ACC112 (cell line): ENCODE measurements around the gene SPINK13.

Experiments used
- H2AFZ ChIP-seq: fragments of 200-600 bp; sonication (generic); one replicate; pipeline ENCODE4 v1.6.0; 2017; ENCODE audit warnings: antibody characterized with exemption, low read length; ENCODE audit not compliant: unreplicated experiment
- H3K27ac ChIP-seq: fragments of 200-600 bp; sonication (generic); 2 replicates; pipeline ENCODE4 v1.5.1; 2014; ENCODE audit warnings: low read depth, mild to moderate bottlenecking, antibody characterized with exemption, low read length, moderate library complexity
- H3K27me3 ChIP-seq: fragments of 200-600 bp; sonication (generic); 2 replicates; pipeline ENCODE4 v1.6.1; 2014; ENCODE audit warnings: mild to moderate bottlenecking, antibody characterized with exemption, low read length, moderate library complexity, mixed read lengths; ENCODE audit not compliant: insufficient read depth
- H3K36me3 ChIP-seq: fragments of 200-600 bp; sonication (generic); 2 replicates; pipeline ENCODE4 v1.6.1; 2016; ENCODE audit warnings: mild to moderate bottlenecking, antibody characterized with exemption, low read length, moderate library complexity, mixed read lengths; ENCODE audit not compliant: insufficient read depth
- H3K4me1 ChIP-seq: fragments of 200-600 bp; sonication (generic); one replicate; pipeline ENCODE4 v1.6.1; 2016; ENCODE audit warnings: low read length, mixed read lengths; ENCODE audit not compliant: insufficient read depth, unreplicated experiment, control insufficient read depth
- H3K4me3 ChIP-seq: fragments of 200-600 bp; sonication (generic); 2 replicates; pipeline ENCODE4 v1.5.1; 2014; ENCODE audit warnings: mild to moderate bottlenecking, low read depth, low read length
- H3K79me2 ChIP-seq: fragments of 200-600 bp; sonication (generic); one replicate; pipeline ENCODE4 v1.6.0; 2016; ENCODE audit warnings: low read length; ENCODE audit not compliant: control insufficient read depth, unreplicated experiment, insufficient read depth

SPINK13 gene, protein sequence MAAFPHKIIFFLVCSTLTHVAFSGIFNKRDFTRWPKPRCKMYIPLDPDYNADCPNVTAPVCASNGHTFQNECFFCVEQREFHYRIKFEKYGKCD

DNA sequence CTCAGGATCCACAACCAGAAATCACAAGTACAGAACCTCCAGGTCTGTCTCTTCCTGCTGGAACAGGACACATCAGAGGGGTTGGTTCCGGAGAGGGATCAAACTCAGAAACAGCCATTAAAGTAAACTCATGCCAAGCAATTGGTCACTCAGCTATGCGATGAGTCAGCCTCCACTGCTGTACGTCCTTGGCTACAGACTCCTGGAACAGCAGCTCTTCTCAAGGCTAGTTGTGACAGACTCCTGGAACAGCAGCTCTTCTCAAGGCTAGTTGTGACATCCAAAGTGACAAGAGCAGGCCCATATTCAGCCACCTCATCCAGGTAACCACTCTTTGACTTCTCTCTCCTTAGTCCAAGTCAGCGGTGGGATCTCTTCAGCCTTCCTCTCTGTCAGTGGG lies at the start of gene SPINK13:
SPINK13 (plus strand) TSS at position 229 of the 400 bp plus-strand sequence. CDS start 1,279 bp downstream, outside the sequence.
- H3K36me3 ChIP-seq, result no peaks in the 10 kb centered on the region
- no peak within 1 kb of the TSS; the same call in 1 of the 2 replicates for H3K27ac ChIP-seq
- peaks cover 8% of the 10 kb centered on the region for H3K4me1 ChIP-seq
- H2AFZ ChIP-seq, result no peak within 1 kb of the TSS
- H3K4me3 ChIP-seq, result no peak within 1 kb of the TSS
- no peaks in the 10 kb centered on the region for H3K79me2 ChIP-seq
- no peaks in the 10 kb centered on the region for H3K27me3 ChIP-seq

DNA sequence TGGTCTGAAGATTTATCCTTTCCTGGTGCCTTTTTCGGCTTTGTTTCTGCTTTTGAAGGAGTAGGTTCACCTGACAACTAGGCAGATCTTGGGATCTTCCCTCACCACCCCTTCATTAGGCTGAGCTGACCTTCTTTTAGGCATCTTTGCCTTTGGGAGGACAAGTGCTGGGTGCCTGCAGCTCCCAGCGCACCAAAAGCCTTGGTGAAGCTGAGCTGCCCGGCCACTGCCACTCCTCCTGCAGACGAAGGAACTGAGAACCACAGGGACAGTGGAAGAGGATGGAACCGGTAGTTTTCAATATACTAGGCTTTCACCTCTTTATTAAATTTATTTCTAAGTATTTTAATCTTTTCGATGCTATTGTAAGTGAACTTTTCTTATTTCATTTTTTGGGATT lies 47.1 kb upstream of the SPINK13 start:
- Histone ChIP-seq H3K36me3 (no peaks in the 10 kb centered on the region), H3K4me3 (no peak overlapping the region), H3K4me1 (no peaks in the 10 kb centered on the region), H3K27ac (no peak overlapping the region), H2AFZ (no peak overlapping the region), H3K27me3 (peaks cover 34% of the 10 kb centered on the region), H3K79me2 (no peaks in the 10 kb centered on the region)

DNA sequence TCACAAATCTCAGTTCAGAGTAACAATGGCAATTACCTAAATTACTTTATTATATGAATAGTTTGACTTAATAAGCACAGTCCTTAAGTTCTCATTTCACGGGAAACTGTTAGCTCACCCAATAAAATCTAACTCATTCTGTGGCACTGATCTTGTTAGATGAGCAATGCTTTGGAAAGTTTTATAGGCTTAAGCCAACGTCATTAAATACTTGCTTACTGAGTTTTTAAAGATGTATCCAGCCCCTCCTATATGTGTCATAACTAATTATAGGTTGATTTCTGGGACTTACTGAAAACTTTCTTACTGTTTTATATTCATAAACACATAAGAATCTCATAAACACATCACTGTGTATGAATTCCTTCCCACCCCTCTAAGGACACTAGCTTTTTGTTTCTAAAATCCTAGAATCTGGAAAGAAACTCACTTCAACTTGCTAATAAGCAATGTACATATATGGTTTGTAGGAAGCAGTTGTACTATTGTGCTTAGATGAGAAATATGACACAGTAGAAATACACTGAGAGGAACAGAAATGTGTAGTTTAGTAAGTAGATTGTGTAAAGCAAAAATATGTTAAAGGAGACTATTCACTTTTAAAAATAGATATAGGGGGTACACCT lies 44.4 kb upstream of the SPINK13 start:
- no peaks in the 10 kb centered on the region for H3K36me3 ChIP-seq
- no peak overlapping the region for H2AFZ ChIP-seq
- H3K27me3 ChIP-seq, result peaks cover 34% of the 10 kb centered on the region
- no peak overlapping the region for H3K4me3 ChIP-seq
- no peaks in the 10 kb centered on the region for H3K79me2 ChIP-seq
- no peak overlapping the region for H3K27ac ChIP-seq
- H3K4me1 ChIP-seq, result no peaks in the 10 kb centered on the region

DNA sequence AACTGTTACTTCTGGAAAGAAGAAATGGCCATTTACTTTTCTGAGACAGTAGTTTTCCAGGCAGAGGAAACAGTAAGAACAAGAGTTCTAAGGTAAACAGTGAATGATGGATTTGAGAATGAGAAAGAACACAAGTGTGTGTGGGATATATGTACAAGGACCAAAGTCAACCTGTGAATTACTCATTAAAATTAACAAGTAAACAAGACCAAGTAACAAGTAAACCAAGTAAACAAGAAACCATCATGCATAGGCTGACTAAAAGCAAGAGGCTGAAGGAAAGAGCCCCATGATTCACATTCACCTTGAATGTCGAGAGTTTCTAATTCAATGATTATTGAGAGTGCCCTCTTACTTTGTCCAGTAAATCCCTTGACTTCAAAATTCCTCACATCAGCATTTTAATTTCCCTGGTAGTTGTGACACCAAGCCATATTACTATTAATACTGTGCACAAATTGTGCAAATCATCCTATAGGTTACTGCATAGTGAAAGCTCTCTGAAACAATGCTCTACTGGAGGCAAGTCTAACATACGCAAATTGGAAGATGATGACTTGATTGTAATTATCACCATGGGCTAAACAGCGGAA lies 40.1 kb upstream of the SPINK13 start:
- H3K27me3 ChIP-seq, result peaks cover 16% of the 10 kb centered on the region
- H3K4me1 ChIP-seq, result no peaks in the 10 kb centered on the region
- H3K27ac ChIP-seq, result no peak overlapping the region
- no peaks in the 10 kb centered on the region for H3K36me3 ChIP-seq
- H2AFZ ChIP-seq, result no peak overlapping the region
- H3K4me3 ChIP-seq, result no peak overlapping the region
- H3K79me2 ChIP-seq, result no peaks in the 10 kb centered on the region

DNA sequence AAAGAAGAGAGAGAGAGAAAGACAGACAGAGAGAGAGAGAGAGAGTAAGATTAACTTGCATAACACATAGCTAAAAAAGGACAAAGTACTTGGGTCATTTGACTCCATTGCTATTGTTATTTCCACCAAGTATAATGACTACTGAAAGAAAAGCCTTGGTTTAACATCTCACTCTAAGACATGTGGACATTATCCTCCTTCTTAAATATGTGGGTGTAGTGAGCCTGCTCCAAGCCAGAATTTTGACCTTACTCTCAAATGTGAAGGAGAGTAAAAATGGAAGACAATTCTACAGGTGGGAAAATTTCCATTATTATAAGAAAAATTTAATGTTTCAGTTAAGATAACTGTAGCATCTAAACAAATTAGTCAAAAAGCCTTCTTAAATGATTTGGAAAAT lies 38.8 kb upstream of the SPINK13 start:
- no peak overlapping the region for H2AFZ ChIP-seq
- no peak overlapping the region for H3K27ac ChIP-seq
- H3K4me3 ChIP-seq, result no peak overlapping the region
- H3K27me3 ChIP-seq, result peaks cover 8% of the 10 kb centered on the region
- no peaks in the 10 kb centered on the region for H3K36me3 ChIP-seq
- no peaks in the 10 kb centered on the region for H3K4me1 ChIP-seq
- no peaks in the 10 kb centered on the region for H3K79me2 ChIP-seq

DNA sequence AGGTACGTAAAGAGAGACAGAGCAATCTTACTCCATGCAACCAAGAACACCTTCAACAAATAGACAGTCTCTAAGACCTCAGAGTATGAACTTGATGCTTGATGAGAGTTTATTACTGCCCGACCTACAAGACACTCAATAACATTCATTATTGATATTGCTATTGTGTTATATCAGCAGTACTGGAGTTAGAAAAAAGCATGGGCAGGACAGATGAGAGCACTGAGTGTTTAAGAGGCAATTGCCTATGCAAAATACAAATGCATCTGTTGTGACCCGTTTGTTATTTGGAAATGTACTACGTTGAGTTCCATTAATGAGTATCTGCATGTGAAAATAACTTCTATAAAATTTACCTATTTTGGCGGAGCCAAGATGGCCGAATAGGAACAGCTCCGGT lies 38.4 kb upstream of the SPINK13 start:
- no peak overlapping the region for H2AFZ ChIP-seq
- H3K27ac ChIP-seq, result no peak overlapping the region
- no peak overlapping the region for H3K4me3 ChIP-seq
- peaks cover 4% of the 10 kb centered on the region for H3K27me3 ChIP-seq
- H3K79me2 ChIP-seq, result no peaks in the 10 kb centered on the region
- no peaks in the 10 kb centered on the region for H3K4me1 ChIP-seq
- H3K36me3 ChIP-seq, result no peaks in the 10 kb centered on the region

DNA sequence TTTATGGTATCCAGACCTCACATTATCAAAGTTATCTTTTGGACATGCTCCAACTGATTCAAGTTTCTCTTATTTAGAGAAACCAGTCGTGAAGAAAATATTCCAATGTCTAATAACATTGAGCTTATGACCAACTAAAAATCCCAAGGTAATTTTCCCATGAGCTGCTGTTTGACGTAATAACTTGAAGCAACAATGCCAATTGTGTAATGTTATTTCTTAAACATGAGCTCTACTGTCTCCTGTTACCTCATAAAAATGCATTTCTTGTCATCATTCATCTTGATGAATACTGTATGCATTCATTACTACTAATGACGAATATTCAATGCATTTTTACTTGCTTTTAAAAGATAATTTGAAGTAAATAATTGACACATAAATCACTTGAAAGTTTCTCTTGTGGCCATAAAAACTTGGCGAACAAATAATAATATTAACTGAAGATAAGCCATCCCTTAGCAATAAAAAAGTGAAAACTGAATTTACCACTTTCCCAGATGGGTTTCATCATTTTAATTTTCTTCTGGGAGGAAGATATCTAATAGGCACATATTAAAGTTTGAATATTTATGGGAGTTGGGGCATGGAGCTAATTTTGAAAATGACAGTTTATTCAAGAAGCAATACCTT lies 30.7 kb upstream of the SPINK13 start:
- H3K4me1 ChIP-seq, result no peaks in the 10 kb centered on the region
- H3K27ac ChIP-seq, result no peak overlapping the region
- peaks cover 27% of the 10 kb centered on the region for H3K27me3 ChIP-seq
- H2AFZ ChIP-seq, result no peak overlapping the region
- no peaks in the 10 kb centered on the region for H3K36me3 ChIP-seq
- H3K4me3 ChIP-seq, result no peak overlapping the region
- H3K79me2 ChIP-seq, result no peaks in the 10 kb centered on the region

DNA sequence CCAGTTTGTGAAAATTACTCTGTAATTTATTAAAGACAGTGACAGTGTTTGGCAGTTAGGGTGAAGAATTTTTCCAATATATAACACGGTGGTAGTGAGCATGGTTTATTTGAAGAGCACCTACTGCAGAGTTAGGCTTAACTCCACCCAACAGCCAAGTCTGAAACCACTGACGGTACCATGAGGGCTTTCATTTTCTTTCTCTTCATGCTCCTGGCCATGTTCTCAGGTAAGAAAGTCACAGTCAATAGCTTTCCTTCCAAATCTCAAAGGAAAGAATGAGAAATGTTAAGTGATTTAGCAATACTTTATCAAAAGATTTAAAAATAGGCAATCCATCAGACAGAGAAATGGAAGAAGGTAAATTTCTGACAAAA lies 30.2 kb upstream of the SPINK13 start, which contains the start of gene MARCOL:
MARCOL (plus strand) TSS at position 108 of the 377 bp plus-strand sequence; CDS start at position 181, 73 bp downstream.
- Histone ChIP-seq H3K27ac (no peak within 1 kb of the TSS), H3K36me3 (no peaks in the 10 kb centered on the region), H2AFZ (no peak within 1 kb of the TSS), H3K4me1 (no peaks in the 10 kb centered on the region), H3K4me3 (no peak within 1 kb of the TSS), H3K79me2 (no peaks in the 10 kb centered on the region), H3K27me3 (peaks cover 27% of the 10 kb centered on the region)

DNA sequence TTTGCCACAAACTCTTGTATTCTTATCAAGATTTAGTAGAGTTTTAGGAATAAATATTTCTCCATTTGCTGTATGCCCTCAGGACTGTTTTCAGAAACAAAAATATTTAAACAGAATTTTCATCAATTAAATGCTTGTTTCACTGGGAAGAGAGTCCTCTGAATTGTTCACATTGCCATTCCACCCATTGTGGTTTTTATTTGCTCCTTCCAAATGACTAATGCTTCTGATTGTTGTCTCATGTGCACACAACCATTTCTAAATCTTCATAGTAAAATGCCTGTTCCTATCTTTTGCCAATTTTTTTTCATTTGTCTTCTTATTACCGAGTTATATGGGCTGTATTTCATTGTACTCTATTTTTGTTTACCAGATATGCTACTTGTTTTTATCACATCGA lies 19.7 kb upstream of the SPINK13 start:
- Histone ChIP-seq H3K36me3 (no peaks in the 10 kb centered on the region), H3K4me1 (no peaks in the 10 kb centered on the region), H3K27me3 (peaks cover 6% of the 10 kb centered on the region; the same call in 1 of the 2 replicates), H3K4me3 (no peak overlapping the region), H2AFZ (no peak overlapping the region), H3K27ac (no peak overlapping the region), H3K79me2 (no peaks in the 10 kb centered on the region)

DNA sequence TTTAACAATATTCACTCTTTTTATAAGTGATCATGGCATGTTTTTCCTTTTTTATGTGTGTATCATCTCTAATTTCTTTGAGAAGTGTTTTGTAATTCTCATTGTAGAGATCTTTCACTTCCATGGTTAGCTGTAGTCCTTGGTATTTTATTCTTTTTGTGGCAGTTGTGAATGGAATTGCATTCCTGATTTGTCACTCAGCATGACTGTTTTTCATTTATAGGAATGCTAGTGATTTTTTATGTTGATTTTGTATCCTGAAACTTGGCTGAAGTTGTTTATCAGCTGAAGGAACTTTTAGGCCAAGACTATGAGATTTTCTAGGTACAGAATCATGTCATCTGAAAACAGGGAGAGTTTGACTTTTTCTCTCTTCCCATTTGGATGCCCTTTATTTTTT lies 13.1 kb upstream of the SPINK13 start:
- H3K4me1 ChIP-seq, result no peaks in the 10 kb centered on the region
- no peaks in the 10 kb centered on the region for H3K36me3 ChIP-seq
- H2AFZ ChIP-seq, result no peak overlapping the region
- H3K79me2 ChIP-seq, result no peaks in the 10 kb centered on the region
- H3K27ac ChIP-seq, result no peak overlapping the region
- H3K4me3 ChIP-seq, result no peak overlapping the region
- peaks cover 3% of the 10 kb centered on the region; the same call in 1 of the 2 replicates for H3K27me3 ChIP-seq
